OCI-M2 (cell line): ENCODE measurements around the gene SPPL3.
"Not testable (repeated sequence)": the region's sequence is repeated elsewhere in the genome, so short reads cannot be mapped to it uniquely, and the experiment has no call there.

Experiments
- DNase-seq: peaks from one replicate; lab custom pipeline; 2025; ENCODE audit not compliant: unreplicated experiment; lab: John Stamatoyannopoulos, UW

Gene SPPL3

DNA sequence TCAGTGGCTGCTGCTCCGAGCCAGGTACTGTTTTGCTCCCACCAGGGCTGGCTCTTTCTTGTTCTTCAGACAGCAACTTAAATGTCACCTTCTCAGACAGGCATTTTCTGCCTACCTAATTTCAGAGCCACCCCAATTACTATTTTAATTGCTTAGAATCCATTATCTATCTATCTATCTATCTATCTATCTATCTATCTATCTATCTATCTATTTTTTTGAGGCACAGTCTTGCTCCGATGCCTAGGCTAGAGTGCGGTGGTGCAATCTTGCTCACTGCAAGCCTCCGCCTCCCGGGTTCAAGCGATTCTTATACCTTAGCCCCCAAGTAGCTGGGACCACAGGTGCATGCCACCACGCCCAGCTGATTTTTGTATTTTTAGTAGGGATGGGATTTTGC, 58.5 kb downstream of the SPPL3 start:
- no peak for DNase-seq

DNA sequence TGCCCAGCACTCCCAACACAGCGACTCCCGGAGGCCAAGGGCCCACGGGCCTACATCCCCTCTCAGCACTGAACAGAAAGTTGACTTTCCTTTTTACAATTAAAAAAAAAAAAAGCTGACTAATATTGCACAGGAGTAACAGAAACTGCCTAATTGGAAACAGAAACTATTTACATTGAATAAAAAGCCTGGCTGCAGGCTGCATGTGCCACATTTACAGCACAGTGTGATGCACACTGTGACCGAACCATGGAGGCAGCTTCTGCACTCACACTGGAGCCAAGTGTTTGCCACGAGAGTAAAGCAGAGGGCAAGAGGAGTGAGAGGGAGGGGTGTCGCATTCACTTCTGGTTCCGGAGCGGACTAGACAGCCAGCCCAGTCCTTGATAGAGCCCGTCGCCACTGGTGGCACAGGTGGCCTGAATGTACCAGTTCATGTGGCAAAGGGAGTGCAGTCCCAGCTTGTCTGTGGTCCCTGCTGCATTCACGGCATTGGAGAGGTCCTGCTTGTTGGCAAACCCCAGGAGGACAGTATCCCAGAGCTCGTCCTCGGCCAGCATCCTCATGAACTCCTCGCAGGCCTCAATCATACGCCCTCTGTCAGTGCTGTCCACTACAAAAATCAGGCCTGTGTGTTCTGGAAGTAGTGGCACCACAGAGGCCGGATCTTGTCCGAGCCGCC, 59.2 kb downstream of the SPPL3 start:
- no peak for DNase-seq

DNA sequence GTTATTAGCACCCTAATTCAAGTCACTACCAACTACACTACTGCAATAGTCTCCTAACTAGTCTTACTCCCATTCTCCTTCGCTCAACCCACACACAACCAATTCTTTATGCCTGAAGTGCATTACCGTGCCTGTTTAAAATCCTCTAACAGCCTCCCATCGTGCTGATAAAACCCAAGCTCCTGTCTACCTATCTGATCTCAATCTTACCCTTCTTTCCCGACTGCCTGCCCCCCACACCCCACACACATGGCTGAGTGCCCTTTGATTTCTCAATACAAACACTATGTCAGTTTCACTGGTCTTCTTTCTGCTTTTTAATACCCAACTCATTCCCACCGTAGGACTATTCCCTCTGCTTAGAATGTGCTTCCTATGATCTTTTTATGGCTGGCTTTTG, 59.9 kb downstream of the SPPL3 start:
- DNase-seq, result no peak

DNA sequence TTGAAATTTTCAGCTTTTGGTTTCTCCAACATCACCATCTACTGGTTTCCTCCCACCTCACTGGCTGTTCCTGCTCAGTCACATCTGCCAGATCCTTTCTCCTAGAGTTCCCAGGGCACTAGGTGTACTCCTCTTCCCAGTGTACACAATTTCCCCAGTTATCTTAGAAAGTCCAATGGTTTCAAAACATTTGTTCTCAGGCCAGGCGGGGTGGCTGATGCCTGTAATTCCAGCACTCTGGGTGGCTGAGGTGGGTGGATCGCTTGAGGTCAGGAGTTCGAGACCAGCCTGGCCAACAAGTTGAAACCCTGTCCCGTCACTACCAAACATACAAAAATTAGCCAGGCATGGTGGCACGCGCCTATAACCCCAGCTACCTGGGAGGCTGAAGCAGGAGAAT, 60.7 kb downstream of the SPPL3 start:
- DNase-seq, result no peak

DNA sequence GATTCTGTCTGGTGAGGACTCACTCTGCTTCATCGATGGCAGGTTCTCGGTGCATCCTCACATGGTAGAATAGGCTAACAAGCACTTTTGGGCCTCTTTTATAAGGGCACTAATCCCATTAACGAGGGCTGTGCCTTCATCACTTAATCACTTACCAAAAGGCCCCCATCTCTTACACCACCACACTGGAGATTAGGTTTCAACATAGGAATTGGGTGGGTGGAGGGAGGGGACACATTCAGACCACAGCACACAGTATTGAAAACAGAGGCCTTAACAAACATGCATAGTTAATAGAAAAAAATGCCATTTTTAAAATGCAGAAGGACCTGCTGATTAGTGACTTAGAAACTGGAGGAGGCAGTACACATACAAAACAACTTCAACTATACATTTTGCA, 61.6 kb downstream of the SPPL3 start:
- DNase-seq, result no peak

DNA sequence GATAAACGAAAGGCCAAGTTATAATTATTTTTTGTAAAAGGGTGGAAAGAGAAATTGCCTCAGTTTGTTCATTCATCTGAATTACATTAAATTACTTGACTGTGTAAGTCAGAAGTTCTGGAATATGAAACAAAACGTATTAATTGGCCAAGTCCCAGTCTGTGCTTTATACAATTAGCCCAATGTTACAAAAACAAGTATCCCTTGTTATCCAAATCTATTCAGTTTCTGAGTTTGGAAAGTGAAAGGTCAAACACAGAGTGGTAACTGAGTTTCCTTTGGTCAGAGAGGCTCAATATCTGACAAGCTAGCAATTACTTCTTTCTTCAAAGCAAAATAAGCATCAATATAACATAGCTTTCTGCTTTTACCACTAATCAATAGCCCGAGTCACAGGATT, 62.6 kb downstream of the SPPL3 start:
- DNase-seq, result no peak

DNA sequence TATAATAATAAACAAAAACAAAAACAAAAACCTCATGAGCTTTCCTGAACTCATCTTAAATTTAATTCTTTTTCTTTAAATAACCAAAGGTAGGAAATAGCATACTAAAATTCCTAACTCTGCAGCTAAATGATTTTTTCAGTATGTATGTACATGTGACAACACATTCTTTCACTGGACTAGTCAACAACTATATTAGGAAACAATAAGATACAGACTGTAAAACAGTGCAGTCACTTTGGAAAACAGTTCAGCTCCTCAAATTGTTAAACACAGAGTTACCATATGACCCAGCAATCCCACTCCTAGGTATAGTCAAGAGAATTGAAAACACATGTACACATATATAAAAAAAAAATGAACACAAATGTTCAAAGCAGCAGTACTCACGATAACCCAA, 64.7 kb downstream of the SPPL3 start:
- no peak for DNase-seq

DNA sequence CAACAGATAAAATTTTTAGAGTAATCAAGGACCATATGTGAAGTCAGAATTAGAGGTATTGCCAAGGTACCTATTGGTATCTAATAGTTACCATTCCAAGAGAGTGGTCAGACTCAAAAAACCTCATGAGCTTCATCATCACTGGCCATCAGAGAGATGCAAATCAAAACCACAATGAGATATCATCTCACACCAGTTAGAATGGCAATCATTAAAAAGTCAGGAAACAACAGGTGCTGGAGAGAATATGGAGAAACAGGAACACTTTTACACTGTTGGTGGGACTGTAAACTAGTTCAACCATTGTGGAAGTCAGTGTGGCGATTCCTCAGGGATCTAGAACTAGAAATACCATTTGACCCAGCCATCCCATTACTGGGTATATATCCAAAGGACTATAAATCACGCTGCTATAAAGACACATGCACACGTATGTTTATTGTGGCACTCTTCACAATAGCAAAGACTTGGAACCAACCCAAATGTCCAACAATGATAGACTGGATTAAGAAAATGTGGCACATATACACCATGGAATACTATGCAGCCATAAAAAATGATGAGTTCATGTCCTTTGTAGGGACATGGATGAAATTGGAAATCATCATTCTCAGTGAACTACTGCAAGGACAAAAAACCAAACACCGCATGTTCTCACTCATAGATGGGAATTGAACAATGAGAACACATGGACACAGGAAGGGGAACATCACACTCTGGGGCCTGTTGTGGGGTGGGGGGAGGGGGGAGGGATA, 65.4 kb downstream of the SPPL3 start:
- DNase-seq, result not testable (repeated sequence)

DNA sequence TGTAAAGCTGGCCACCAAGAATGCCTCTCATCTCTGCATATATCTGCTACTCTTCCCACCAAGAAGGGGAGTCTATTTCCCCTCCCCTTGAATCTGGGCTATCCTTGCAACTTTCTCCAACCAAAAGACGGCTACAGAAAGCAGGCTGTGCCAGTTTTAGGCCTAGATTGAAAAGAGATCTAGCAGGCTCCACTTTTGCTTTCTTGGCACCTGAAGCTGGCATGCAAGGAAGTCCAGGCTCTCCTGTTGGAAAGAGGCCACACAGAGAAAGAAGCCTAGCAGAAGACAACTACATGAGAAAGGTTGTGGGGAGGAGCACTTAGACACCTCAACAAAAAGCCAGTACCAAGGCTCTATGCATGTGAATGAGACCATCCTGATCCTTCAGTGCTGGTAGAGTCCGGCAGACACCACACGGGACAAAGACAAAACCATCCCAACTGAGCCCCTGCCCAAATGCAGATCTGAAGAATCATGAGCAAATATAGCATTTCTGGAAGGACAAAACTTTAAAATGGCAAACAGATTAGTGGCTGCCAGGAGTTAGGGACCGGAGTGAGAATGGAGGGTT, 68.0 kb downstream of the SPPL3 start:
- no peak for DNase-seq

DNA sequence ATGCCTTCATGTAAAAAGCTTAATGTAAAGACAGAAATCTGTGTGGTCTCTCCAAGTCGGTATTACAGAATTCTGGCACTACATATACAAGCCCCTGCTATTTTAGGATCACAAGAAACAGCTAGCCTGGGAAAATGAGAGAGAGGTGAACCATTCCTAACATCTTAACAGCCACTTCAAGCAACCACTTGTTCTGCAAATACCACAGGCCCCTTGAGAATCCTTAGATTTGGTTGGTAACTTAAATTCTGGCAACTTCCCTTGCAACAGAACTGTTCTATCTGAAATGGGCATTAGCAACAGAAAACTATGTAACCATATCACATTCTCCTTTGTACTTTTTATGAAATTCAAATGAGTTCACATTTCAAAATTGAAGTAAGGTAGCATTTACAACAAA, 68.5 kb downstream of the SPPL3 start:
- no peak for DNase-seq

DNA sequence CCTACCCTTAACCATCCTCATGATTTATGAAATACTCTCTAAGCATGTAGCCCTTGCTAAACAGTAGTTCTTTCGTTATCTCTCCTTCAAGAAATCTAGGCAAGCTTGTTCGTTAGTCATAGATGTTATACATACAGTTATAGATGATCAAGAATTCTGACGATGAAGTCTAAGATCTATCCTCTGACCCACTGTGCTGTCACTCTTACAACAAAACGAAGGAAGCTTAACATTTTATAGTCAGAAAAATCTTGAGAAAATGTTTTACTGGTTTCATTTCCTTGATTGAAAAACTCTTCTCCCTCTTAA, 68.9 kb downstream of the SPPL3 start:
- no peak for DNase-seq

DNA sequence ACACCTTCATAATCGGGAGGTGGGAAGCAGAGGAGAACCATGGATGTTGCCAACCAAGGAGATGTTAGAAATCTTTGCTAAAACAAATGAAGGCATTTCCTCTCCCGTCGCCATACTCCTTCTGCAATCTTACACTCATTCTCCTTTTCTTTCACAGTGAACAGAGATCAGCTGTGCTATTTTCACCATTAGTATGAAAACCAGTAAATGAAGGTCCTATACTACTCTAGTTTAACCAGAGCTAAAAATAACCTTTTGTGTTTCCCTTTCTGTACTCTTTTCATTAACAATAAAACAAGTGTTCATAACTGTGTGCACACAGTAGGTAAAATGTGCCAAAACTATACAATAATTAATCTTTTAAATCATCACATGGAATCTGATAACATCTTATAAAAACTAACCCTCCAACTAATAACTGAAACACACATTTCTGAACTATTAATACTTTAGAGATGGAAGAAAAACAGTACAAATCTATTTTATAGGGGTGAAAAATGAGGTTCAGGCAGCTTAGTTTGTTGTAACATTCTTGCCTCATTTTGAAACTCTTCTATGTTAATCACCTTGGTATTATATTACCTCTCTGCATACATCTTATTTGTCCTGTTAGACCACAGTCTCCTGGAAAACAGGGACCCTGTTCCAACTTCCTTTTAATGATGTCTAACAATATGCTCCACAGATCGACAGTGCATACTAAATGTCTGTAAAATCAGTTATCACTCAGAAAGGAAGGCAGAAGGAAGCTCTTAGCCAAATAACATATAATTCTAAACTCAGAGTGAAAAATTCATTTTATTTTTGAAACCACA, 69.5 kb downstream of the SPPL3 start:
- DNase-seq, result no peak

DNA sequence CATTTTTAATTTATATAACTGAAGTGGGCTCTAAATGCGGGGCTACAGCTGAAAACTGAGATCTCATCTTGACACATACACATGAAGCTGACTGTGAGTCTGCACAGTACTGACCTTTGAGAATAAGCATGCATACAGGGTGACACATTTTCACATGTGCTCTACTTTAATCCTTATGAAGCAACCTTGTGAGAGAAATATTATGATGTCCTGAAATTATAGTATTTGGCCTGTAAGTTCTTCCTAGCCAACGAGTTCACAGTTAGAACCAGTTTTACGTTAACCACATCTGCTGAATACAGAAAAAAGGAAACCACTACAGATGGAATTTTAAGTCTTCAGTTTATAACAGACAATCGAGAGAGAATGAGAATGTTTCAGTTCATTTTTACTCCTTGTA, 70.3 kb downstream of the SPPL3 start:
- DNase-seq, result no peak

DNA sequence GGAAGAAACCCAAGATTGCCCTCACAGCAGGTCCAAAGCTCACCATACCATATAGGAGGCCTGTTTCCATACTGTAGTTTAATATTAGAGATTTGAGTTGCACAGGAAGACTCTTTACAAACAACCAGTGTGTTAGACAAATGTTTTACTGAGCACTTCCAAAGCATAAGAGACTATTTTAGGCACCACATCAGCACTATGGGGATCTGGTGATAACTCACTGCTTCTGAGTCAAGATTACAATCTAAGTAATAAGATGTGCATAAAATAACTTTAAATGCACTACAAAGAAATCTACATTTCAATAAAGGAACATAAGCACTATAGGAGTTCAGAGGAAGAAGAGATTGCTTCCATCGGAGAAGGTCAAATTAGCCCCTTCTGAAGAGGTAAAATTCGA, 71.4 kb downstream of the SPPL3 start:
- no peak for DNase-seq

DNA sequence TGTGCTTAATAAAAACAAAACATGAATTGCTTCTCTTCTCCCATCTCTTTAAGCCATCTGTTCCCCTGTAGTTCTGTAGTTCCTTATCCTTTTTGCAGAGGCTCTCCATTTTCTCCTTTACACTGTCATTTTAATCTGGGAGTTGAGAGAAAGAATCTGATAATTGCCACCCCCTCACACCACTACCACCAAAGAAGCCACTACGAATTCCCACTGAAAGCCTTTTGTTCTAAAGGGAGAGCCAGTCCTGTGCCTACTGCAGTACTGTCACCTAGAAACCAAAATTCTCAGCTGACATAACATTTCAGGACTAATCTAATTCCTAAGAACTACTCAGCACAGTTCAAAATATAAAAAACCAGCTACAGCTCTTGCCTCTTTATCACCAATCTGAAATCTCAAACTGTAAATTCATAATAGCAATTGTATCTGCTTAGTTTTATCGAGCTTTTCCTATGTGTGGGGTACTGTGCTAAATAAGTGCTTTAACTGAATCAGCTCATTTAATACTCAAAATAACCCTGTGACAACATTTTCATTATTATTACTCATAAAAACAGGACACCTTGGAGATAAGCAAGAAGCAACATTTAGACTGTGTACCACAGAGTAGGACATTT, 72.4 kb downstream of the SPPL3 start:
- no peak for DNase-seq

DNA sequence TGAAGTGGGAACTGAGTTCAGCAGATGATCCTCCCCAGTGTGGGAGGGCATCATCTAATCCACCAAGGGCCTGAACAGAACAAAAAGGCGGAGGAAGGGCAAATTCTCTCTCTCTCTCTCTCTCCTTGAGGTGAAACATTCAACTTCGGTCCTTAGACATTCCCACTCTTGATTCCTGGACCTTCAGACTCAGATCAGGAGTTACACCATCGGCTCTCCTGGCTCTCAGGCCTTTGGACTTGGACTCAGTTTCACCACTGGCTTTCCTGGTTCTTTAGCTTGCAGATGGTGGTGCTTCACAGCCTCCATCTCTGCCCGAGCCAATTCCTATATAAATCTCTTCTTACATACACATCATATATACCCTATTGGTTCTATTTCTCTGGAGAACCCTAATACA, 73.2 kb downstream of the SPPL3 start:
- no peak for DNase-seq

DNA sequence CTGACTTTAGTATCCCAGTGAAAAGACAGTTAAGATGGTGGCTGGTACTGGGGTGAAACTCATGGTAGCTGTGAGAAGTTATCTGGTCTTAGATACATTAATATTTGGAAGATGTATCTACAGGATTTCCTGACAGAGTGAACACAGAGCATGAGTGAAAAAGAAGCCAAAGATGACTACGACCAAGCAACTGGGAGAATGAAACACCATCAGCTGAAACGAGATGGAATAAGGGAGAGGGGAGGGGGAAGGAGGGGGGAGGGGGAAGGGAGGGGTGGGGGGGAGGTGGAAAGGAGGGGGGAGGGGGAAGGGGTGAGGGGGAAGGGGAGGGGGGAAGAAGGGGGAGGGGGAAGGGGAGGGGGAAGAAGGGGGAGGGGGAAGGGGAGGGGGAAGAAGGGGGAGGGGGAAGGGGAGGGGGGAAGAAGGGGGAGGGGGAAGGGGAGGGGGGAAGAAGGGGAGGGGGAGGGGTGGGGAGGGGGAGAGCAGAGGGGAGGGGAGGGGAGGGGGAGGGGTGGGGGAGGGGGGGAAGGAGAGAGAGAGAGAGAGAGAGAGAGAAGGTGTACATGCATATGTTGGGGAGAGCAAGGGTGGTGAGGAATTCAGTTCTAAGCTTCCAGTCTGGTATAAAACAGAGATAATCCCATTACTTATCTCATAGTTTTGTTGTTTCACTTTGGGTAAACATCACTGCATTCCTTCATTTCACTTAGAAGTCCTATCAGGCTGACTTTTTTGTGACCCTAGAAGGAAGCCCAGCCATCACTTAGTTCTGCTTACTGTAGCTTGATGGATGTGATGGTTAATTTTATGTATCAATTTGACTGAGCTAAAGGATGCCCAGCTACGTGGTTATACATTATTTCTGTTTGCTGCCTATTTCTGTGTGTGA, 73.9 kb downstream of the SPPL3 start:
- no peak for DNase-seq

DNA sequence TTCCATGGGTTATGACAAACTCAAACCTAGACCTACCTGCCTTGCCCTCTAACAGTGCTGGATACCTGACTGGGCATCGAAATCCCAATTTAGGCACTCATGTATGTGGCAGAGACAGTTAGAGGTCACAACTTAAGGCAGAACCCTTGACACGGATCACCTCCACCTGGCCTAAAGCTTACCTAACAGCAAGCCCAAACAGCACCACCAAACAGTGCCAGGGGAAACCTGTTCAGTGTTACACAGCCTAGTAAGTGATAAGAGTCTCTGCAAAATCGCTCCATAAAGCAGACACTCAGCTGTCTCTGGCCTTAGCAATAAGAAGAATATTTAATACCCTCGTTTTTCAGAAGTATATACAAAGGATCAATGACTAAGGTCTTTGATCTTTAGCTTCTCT, 77.8 kb downstream of the SPPL3 start:
- DNase-seq, result no peak

DNA sequence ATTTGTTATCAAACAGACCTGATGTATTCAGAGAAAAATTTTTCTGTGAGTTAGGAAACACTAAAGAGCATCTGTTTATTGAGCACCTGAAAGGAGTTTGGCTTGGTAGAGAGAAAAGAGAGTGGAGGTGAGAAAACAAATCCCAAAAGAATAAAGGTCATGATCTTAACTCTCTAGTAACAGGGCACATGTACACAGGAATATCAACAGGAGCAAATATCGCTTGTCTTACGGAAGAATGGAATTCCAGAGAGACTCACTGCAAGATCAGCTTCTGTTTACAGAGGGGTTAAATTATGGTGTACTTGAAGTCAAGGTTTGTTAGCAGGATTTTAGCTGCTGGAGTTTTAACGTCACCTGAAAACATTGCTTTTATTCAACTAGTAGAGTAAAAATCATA, 78.8 kb downstream of the SPPL3 start:
- no peak for DNase-seq

DNA sequence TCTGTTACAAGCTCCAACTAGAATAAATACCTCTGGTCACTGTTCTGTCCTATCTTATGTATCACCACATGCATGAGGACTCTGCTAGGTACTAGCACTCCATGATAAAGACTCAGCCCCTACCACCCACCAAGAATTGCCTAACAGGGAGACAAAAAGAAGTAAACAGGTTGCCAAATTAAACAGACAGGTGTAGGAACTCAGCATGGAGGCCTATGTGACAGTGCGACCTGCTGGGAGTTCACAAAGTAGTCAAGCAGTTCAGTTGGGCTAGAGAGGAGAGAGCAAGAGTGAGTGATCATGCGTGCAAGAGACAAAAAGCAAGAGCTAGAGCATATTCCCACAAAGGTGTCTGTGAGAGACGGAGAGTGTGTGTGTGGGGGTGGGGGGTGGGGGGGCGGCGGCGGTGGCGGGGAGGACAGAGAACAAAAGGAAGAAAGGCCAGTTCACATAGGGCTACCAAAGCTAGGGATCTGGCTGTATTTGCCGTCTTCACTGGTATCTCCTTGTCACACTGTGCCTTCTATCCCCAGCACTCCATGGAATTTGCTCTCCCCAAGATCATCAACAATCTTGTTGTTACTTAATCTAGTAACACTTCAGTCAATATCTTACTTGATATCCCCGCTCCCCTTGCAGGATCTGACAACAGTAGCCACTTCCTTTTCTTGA, 81.2 kb downstream of the SPPL3 start:
- DNase-seq, result no peak
